DOHH2 (cell line): ENCODE results near the gene CDH26.

ENCODE experiments used
- H3F3A ChIP-seq: fragments of 200-600 bp; sonication (generic), shearing (Covaris generic); 2 replicates; pipeline ENCODE4 v1.6.0; 2016; ENCODE audit warnings: antibody characterized with exemption, mild to moderate bottlenecking; ENCODE audit not compliant: control insufficient read depth, insufficient read depth
- H3K27ac ChIP-seq: fragments of 200-600 bp; sonication (generic); 2 replicates; pipeline ENCODE4 v1.5.1; 2014; ENCODE audit warnings: low read depth, mild to moderate bottlenecking, low read length, moderate library complexity
- H3K27me3 ChIP-seq: fragments of 200-600 bp; sonication (generic); 2 replicates; pipeline ENCODE4 v1.6.1; 2014; ENCODE audit warnings: mild to moderate bottlenecking, low read length, mixed read lengths; ENCODE audit not compliant: control insufficient read depth
- H3K36me3 ChIP-seq: fragments of 200-600 bp; sonication (generic); 2 replicates; pipeline ENCODE4 v1.6.1; 2014; ENCODE audit warnings: mild to moderate bottlenecking, low read length, moderate library complexity, mixed read lengths; ENCODE audit not compliant: control insufficient read depth
- H3K4me1 ChIP-seq: fragments of 200-600 bp; sonication (generic); 2 replicates; pipeline ENCODE4 v1.6.1; 2014; ENCODE audit warnings: mild to moderate bottlenecking, low read length, mixed read lengths; ENCODE audit not compliant: control insufficient read depth
- H3K4me2 ChIP-seq: fragments of 200-600 bp; sonication (generic); 2 replicates; pipeline ENCODE4 v1.6.0; 2014; ENCODE audit warnings: mild to moderate bottlenecking, low read length, moderate library complexity
- H3K4me3 ChIP-seq: fragments of 200-600 bp; sonication (generic); 2 replicates; pipeline ENCODE4 v1.5.1; 2014; ENCODE audit warnings: mild to moderate bottlenecking, low read length, mixed read lengths
- H3K79me2 ChIP-seq: fragments of 200-600 bp; sonication (generic); 2 replicates; pipeline ENCODE4 v1.6.1; 2014; ENCODE audit warnings: mild to moderate bottlenecking, low read length, mixed read lengths; ENCODE audit not compliant: control insufficient read depth
- H3K9me2 ChIP-seq: fragments of 200-600 bp; sonication (generic); replicated peaks from 2 replicates; pipeline ENCODE4 v1.6.1; 2014; ENCODE audit warnings: mild to moderate bottlenecking, low read length, mixed read lengths; ENCODE audit not compliant: control insufficient read depth
- H3K9me3 ChIP-seq: fragments of 200-600 bp; sonication (generic); 2 replicates; pipeline ENCODE4 v1.6.1; 2014; ENCODE audit warnings: antibody characterized with exemption, low read length, mixed read lengths; ENCODE audit not compliant: control insufficient read depth, insufficient read depth
- H4K20me1 ChIP-seq: fragments of 200-600 bp; sonication (generic); 2 replicates; pipeline ENCODE4 v1.6.0; 2014; ENCODE audit warnings: low read depth, mild to moderate bottlenecking, antibody characterized with exemption, low read length, moderate library complexity; ENCODE audit not compliant: control insufficient read depth, insufficient read depth
- CTCF ChIP-seq: fragments of 200-600 bp; sonication (generic); IDR thresholded peaks from one replicate; pipeline ENCODE4 v1.5.1; 2014; ENCODE audit warnings: antibody characterized with exemption, mild to moderate bottlenecking, low read depth, low read length; ENCODE audit not compliant: poor library complexity, severe bottlenecking
- EZH2phosphoT487 ChIP-seq: fragments of 200-600 bp; sonication (generic); IDR thresholded peaks from 2 replicates; pipeline ENCODE4 v1.6.1; 2017; ENCODE audit warnings: borderline replicate concordance, mild to moderate bottlenecking, antibody characterized with exemption, low read length, moderate library complexity, mixed read lengths

CDH26 gene

GRCh38 chr20:60009318-60009717, 51.1 kb downstream of the CDH26 start:
- Histone ChIP-seq H3K79me2 (no peaks in the 10 kb centered on the region), H3K9me2 (no peaks in the 10 kb centered on the region), H3K36me3 (no peaks in the 10 kb centered on the region), H3K4me3 (no peak overlapping the region), H3K4me1 (no peaks in the 10 kb centered on the region), H3K4me2 (no peak overlapping the region), H4K20me1 (no peaks in the 10 kb centered on the region), H3K27ac (no peak overlapping the region), H3K27me3 (no peaks in the 10 kb centered on the region), H3F3A (no peaks in the 10 kb centered on the region), H3K9me3 (no peaks in the 10 kb centered on the region)
- no peak for TF ChIP-seq CTCF
- TF ChIP-seq EZH2phosphoT487 = no peak

GRCh38 chr20:60009826-60010616, 51.8 kb downstream of the CDH26 start:
- Histone ChIP-seq H3K4me2 (no peak overlapping the region), H3F3A (no peaks in the 10 kb centered on the region), H3K4me1 (no peaks in the 10 kb centered on the region), H3K9me3 (no peaks in the 10 kb centered on the region), H3K79me2 (no peaks in the 10 kb centered on the region), H3K36me3 (no peaks in the 10 kb centered on the region), H3K27me3 (no peaks in the 10 kb centered on the region), H3K27ac (no peak overlapping the region), H3K9me2 (no peaks in the 10 kb centered on the region), H4K20me1 (no peaks in the 10 kb centered on the region), H3K4me3 (no peak overlapping the region)
- TF ChIP-seq EZH2phosphoT487 (no peak), CTCF (peak; percentile 43)

GRCh38 chr20:60010689-60011458, 52.7 kb downstream of the CDH26 start:
- H3K36me3 ChIP-seq = no peaks in the 10 kb centered on the region
- H3K4me1 ChIP-seq = no peaks in the 10 kb centered on the region
- H3K27me3 ChIP-seq = no peaks in the 10 kb centered on the region
- H3K79me2 ChIP-seq = no peaks in the 10 kb centered on the region
- H4K20me1 ChIP-seq = no peaks in the 10 kb centered on the region
- H3F3A ChIP-seq = no peaks in the 10 kb centered on the region
- no peak overlapping the region for H3K27ac ChIP-seq
- no peaks in the 10 kb centered on the region for H3K9me2 ChIP-seq
- no peak overlapping the region for H3K4me2 ChIP-seq
- H3K4me3 ChIP-seq = no peak overlapping the region
- H3K9me3 ChIP-seq = no peaks in the 10 kb centered on the region
- no peak for TF ChIP-seq CTCF
- no peak for TF ChIP-seq EZH2phosphoT487
